ENCODE measurements around the gene CPPED1. TPM values are rescaled to one million over a fixed set of nuclear protein-coding genes. Genes with fewer than 3 reads are reported as not detected.

The CPPED1 gene
- total RNA-seq, 4 donors from 2014 or later = 4.1 to 17.3 (median 12.7) TPM

DNA sequence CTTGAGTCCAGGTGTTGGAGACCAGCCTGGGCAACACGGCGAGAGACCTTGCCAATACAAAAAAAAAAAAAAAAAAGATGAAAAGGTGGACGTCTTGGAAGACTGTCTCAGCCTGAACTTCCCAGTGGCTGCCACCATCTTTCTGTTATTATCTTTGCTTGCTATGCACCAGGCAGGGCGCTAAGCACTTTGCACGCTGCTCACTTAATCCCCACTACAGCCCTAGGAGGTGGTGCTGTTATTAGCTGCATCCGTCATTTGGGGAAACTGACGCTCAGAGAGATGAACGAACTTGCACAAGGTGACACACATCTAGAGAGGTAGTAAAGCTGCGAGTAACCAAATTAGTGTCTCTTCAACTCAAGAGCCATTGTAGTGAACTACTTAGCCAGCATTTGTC, 708 bp upstream of the CPPED1 start:
- H3K27ac ChIP-seq = peak overlapping the region in 3 of 4 donors; percentile 88 to 93 (median 90)
- intact Hi-C loops (cut with DNase I; ENCODE audit: low total_unique reads) (no loop called here), in situ Hi-C loops (cut with MboI; ENCODE audit: low pct_ligation_motif_present in 1 of 4, low pct_unique_long_range_greater_than_20kb in 1 of 4, low sequenced_read_pairs in 3 of 4) (loop anchor here in 3 of 4 donors (25.0 kb wide), 3 partner anchors 342 to 717 kb away; no protein-coding TSS in a partner anchor)
- H3K9me3 ChIP-seq = no peaks in the 10 kb centered on the region
- WGBS, 2 donors (ENCODE audit: low coverage in 1 of 2) = 70 to 71% methylated on average over 5 to 9 of the region's 9 CpGs
- peaks cover 0 to 29% (median 20%) of the 10 kb centered on the region in 4 donors for H3K4me1 ChIP-seq
- no peaks in the 10 kb centered on the region for H3K27me3 ChIP-seq
- H3K4me3 ChIP-seq = peak overlapping the region in 2 of 4 donors; percentile 55 to 84
- no peaks in the 10 kb centered on the region for H3K36me3 ChIP-seq
- no peak for TF ChIP-seq POLR2A (IDR thresholded peaks at IDR 0.05)
- TF ChIP-seq, protein P1, sequence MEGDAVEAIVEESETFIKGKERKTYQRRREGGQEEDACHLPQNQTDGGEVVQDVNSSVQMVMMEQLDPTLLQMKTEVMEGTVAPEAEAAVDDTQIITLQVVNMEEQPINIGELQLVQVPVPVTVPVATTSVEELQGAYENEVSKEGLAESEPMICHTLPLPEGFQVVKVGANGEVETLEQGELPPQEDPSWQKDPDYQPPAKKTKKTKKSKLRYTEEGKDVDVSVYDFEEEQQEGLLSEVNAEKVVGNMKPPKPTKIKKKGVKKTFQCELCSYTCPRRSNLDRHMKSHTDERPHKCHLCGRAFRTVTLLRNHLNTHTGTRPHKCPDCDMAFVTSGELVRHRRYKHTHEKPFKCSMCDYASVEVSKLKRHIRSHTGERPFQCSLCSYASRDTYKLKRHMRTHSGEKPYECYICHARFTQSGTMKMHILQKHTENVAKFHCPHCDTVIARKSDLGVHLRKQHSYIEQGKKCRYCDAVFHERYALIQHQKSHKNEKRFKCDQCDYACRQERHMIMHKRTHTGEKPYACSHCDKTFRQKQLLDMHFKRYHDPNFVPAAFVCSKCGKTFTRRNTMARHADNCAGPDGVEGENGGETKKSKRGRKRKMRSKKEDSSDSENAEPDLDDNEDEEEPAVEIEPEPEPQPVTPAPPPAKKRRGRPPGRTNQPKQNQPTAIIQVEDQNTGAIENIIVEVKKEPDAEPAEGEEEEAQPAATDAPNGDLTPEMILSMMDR (IDR thresholded peaks at IDR 0.05) = no peak
- TF ChIP-seq POLR2AphosphoS5 (IDR thresholded peaks at IDR 0.05) = no peak
- TF ChIP-seq EP300 (IDR thresholded peaks at IDR 0.05; ENCODE audit: low read depth) = no peak
- DNase-seq = no peak

DNA sequence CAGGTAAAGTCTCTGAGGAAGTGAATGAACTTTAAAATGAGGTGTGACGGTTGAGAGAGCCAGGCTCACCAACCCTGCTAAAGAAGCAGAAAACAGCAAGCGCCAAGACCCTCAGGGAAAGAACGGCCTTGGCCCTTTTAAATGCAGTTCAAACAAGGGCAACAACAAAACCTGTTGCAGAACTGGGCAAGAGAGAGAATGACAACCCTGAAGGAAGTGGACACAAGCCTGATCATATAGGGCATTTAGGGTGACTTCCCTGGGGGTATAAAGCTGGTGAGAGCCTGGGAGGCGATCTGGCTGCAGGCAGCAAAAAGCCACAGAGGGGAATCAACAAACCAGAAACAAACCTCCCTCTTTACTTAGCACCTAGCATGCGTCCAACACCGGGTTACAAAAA, 1.0 kb downstream of the CPPED1 start:
- Histone ChIP-seq H3K4me3 (peak overlapping the region in 3 of 4 donors; percentile 52 to 84 (median 55)), H3K27ac (peak overlapping the region; percentile 84 to 93 (median 89)), H3K27me3 (no peaks in the 10 kb centered on the region), H3K4me1 (peaks cover 0 to 29% (median 20%) of the 10 kb centered on the region in 4 donors), H3K36me3 (no peaks in the 10 kb centered on the region), H3K9me3 (no peaks in the 10 kb centered on the region)
- DNase-seq = no peak
- TF ChIP-seq, protein P1 (IDR thresholded peaks at IDR 0.05) = no peak
- TF ChIP-seq POLR2A (IDR thresholded peaks at IDR 0.05) = no peak
- no peak for TF ChIP-seq POLR2AphosphoS5 (IDR thresholded peaks at IDR 0.05)
- TF ChIP-seq EP300 (IDR thresholded peaks at IDR 0.05; ENCODE audit: low read depth) = no peak
- in situ Hi-C loops (cut with MboI; ENCODE audit: low pct_ligation_motif_present in 1 of 4, low pct_unique_long_range_greater_than_20kb in 1 of 4, low sequenced_read_pairs in 3 of 4) = loop anchor here in 3 of 4 donors (25.0 kb wide), 3 partner anchors 340 to 715 kb away; no protein-coding TSS in a partner anchor
- WGBS, 2 donors (ENCODE audit: low coverage in 1 of 2) = 59 to 62% methylated on average over 6 of the region's 6 CpGs
- intact Hi-C loops (cut with DNase I; ENCODE audit: low total_unique reads) = no loop called here

DNA sequence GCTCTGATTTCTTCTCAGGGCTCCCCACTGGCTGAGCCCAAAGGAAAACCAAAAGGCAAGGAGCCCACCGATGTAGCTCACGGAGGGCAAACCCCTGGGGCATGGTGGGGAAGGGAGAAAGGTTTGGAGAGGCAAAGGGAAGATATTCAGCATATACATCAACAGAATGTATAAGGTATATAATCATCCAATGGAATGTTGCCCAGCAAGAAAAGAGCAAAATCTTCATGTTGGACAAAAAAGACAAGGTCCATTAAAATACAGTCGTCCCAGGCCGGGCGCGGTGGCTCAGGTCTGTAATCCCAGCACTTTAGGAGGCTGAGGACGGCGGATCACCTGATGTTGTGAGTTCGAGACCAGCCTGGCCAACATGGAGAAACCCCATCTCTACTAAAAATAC, 1.6 kb downstream of the CPPED1 start:
- WGBS, 2 donors (ENCODE audit: low coverage in 1 of 2) = 70 to 100% methylated on average over 2 to 9 of the region's 9 CpGs
- Histone ChIP-seq H3K36me3 (no peaks in the 10 kb centered on the region), H3K4me1 (peaks cover 0 to 29% (median 20%) of the 10 kb centered on the region in 4 donors), H3K27ac (peak overlapping the region; percentile 42 to 93 (median 87)), H3K27me3 (no peaks in the 10 kb centered on the region), H3K9me3 (no peaks in the 10 kb centered on the region), H3K4me3 (peak overlapping the region in 2 of 4 donors; percentile 52 to 84)
- intact Hi-C loops (cut with DNase I; ENCODE audit: low total_unique reads) (no loop called here), in situ Hi-C loops (cut with MboI; ENCODE audit: low pct_ligation_motif_present in 1 of 4, low pct_unique_long_range_greater_than_20kb in 1 of 4, low sequenced_read_pairs in 3 of 4) (loop anchor here in 3 of 4 donors (25.0 kb wide), 3 partner anchors 340 to 715 kb away; no protein-coding TSS in a partner anchor)
- DNase-seq = no peak
- TF ChIP-seq POLR2AphosphoS5 (IDR thresholded peaks at IDR 0.05) (no peak), EP300 (IDR thresholded peaks at IDR 0.05; ENCODE audit: low read depth) (no peak), POLR2A (IDR thresholded peaks at IDR 0.05) (no peak)
- TF ChIP-seq, protein P1 (IDR thresholded peaks at IDR 0.05) = no peak

DNA sequence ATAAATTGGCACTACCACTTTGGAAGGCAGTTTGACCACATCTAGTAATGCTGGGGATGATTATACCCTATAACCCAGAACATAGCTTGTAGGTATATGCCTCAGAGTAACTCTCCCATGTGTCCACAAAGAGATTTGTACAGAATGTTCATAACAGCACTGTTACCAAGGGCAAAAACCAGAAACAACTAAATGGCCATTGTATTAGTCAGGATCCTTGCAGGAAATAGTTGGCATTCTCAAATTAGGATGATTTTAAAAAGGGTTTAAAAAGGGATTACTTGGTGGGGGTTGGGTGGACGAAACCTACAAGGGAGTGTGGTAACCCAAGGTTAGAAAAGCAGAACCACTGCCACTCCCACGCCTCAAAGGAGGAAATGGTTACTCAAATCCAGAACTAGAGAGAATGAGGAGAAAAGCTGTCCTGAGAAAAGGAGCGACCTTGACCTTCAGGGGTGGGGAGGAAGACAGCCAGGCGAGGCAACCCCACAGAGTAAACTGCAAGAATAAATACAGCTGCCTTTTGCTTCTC, 2.1 kb downstream of the CPPED1 start:
- Histone ChIP-seq H3K36me3 (no peaks in the 10 kb centered on the region), H3K9me3 (no peaks in the 10 kb centered on the region), H3K4me3 (peak overlapping the region in 1 of 4 donors; percentile 52), H3K4me1 (peaks cover 0 to 29% (median 20%) of the 10 kb centered on the region in 4 donors), H3K27ac (peak overlapping the region; percentile 42 to 93 (median 87)), H3K27me3 (no peaks in the 10 kb centered on the region)
- intact Hi-C loops (cut with DNase I; ENCODE audit: low total_unique reads) = no loop called here
- peak; percentile 18 for DNase-seq
- TF ChIP-seq POLR2A (IDR thresholded peaks at IDR 0.05) (no peak), EP300 (IDR thresholded peaks at IDR 0.05; ENCODE audit: low read depth) (no peak), POLR2AphosphoS5 (IDR thresholded peaks at IDR 0.05) (no peak)
- TF ChIP-seq, protein P1 (IDR thresholded peaks at IDR 0.05) = no peak
- in situ Hi-C loops (cut with MboI; ENCODE audit: low pct_ligation_motif_present in 1 of 4, low pct_unique_long_range_greater_than_20kb in 1 of 4, low sequenced_read_pairs in 3 of 4) = loop anchor here in 3 of 4 donors (25.0 kb wide), 3 partner anchors 339 to 714 kb away; no protein-coding TSS in a partner anchor
- 36 to 45% methylated on average over 2 to 4 of the region's 4 CpGs for WGBS, 2 donors (ENCODE audit: low coverage in 1 of 2)

Data from transverse colon (tissue), 4 donors.